Neuronal stem cell (in vitro differentiated cells): ENCODE results near the gene GINS2.
A peak's percentile ranks its signal among the peaks of the same experiment; 100 is the strongest.

Experiments
- DNase-seq: peaks from one replicate; pipeline ENCODE4 v3.0.0-alpha.2; 2013; ENCODE audit warnings: low spot score
- H2AFZ ChIP-seq: one replicate; pipeline ENCODE4 v1.6.1; 2013; ENCODE audit warnings: mild to moderate bottlenecking, low read length, inconsistent platforms
- H2AK5ac ChIP-seq: 2 replicates; pipeline ENCODE4 v1.6.1; 2013; ENCODE audit warnings: low read depth, mild to moderate bottlenecking, inconsistent platforms, low read length, moderate library complexity, mixed read lengths
- H2BK120ac ChIP-seq: 2 replicates; pipeline ENCODE4 v1.6.1; 2013; ENCODE audit warnings: low read depth, mild to moderate bottlenecking, inconsistent platforms, low read length, moderate library complexity, mixed read lengths
- H2BK12ac ChIP-seq: one replicate; pipeline ENCODE4 v1.6.1; 2013; ENCODE audit warnings: low read length, inconsistent platforms
- H2BK15ac ChIP-seq: 2 replicates; pipeline ENCODE4 v1.6.1; 2013; ENCODE audit warnings: mild to moderate bottlenecking, low read length, inconsistent platforms, mixed read lengths
- H2BK5ac ChIP-seq: one replicate; pipeline ENCODE4 v1.6.1; 2013; ENCODE audit warnings: inconsistent platforms, mild to moderate bottlenecking, low read length, moderate library complexity
- H3K14ac ChIP-seq: one replicate; pipeline ENCODE4 v1.6.1; 2013; ENCODE audit warnings: low read length, inconsistent platforms
- H3K18ac ChIP-seq: 2 replicates; pipeline ENCODE4 v1.6.1; 2013; ENCODE audit warnings: low read length, inconsistent platforms
- H3K23ac ChIP-seq: 2 replicates; pipeline ENCODE4 v1.6.1; 2013; ENCODE audit warnings: low read depth, mild to moderate bottlenecking, mixed read lengths, low read length, inconsistent platforms; ENCODE audit not compliant: poor library complexity
- H3K27ac ChIP-seq: replicated peaks from 3 replicates; pipeline ENCODE4 v1.5.1; 2013; ENCODE audit warnings: low read length, inconsistent platforms
- H3K27me3 ChIP-seq, 3 experiments: 2 replicates each; pipeline ENCODE4 v1.6.1; 2013; ENCODE audit warnings: low read length in 3 of 3, mild to moderate bottlenecking in 2 of 3, inconsistent platforms in 1 of 3, low read depth in 1 of 3, mixed read lengths in 1 of 3, moderate library complexity in 1 of 3; ENCODE audit not compliant: control insufficient read depth in 3 of 3, insufficient read depth in 3 of 3
- H3K36me3 ChIP-seq, 2 donors: replicated peaks in 1 of 2; 2 replicates each; pipeline ENCODE4 v1.6.1; 2013; ENCODE audit warnings: low read length in 2 of 2; ENCODE audit not compliant: control insufficient read depth in 2 of 2, insufficient read depth in 2 of 2
- H3K4ac ChIP-seq: 2 replicates; pipeline ENCODE4 v1.6.1; 2013; ENCODE audit warnings: inconsistent platforms, mild to moderate bottlenecking, low read length, moderate library complexity
- H3K4me1 ChIP-seq, 2 donors: 1 replicate in 1 of 2; 2 replicates in 1 of 2; pipeline ENCODE4 v1.6.1; 2013; ENCODE audit warnings: low read length in 2 of 2, low read depth in 1 of 2; ENCODE audit not compliant: control insufficient read depth in 2 of 2, insufficient read depth in 1 of 2
- H3K4me2 ChIP-seq: one replicate; pipeline ENCODE4 v1.6.1; 2013; ENCODE audit warnings: mild to moderate bottlenecking, low read length, inconsistent platforms; ENCODE audit not compliant: insufficient read depth, poor library complexity, severe bottlenecking
- H3K4me3 ChIP-seq, 2 donors: 2 replicates each; pipeline ENCODE4 v1.5.1; 2013; ENCODE audit warnings: low read length in 2 of 2, mild to moderate bottlenecking in 2 of 2, inconsistent platforms in 1 of 2, moderate library complexity in 1 of 2
- H3K79me1 ChIP-seq: one replicate; pipeline ENCODE4 v1.6.1; 2013; ENCODE audit warnings: low read depth, mild to moderate bottlenecking, inconsistent platforms, low read length, moderate library complexity
- H3K9ac ChIP-seq: one replicate; pipeline ENCODE4 v1.6.1; 2013; ENCODE audit warnings: mild to moderate bottlenecking, low read depth, low read length, inconsistent platforms; ENCODE audit not compliant: poor library complexity
- H3K9me3 ChIP-seq, 2 donors: replicated peaks in 1 of 2; 2 replicates each; pipeline versions ENCODE3 to v1.6.1; 2013; ENCODE audit warnings: low read length in 2 of 2, mild to moderate bottlenecking in 2 of 2, inconsistent platforms in 1 of 2, low read depth in 1 of 2, mixed read lengths in 1 of 2, moderate library complexity in 1 of 2; ENCODE audit not compliant: control insufficient read depth in 2 of 2, insufficient read depth in 1 of 2
- H4K8ac ChIP-seq: one replicate; pipeline ENCODE4 v1.6.1; 2013; ENCODE audit warnings: low read depth, mild to moderate bottlenecking, inconsistent platforms, low read length, moderate library complexity
- H4K91ac ChIP-seq: one replicate; pipeline ENCODE4 v1.6.1; 2013; ENCODE audit warnings: low read length, low read depth, mild to moderate bottlenecking, inconsistent platforms; ENCODE audit not compliant: poor library complexity
- WGBS, 2 donors: extraction: QIAGEN DNeasy Blood & Tissue Kit; methylation state at CpG; one replicate each; pipeline ENCODE4 v1.1.7; 2013; ENCODE audit warnings: missing lambda C conversion rate in 2 of 2, mixed read lengths in 1 of 2; ENCODE audit not compliant: insufficient read length in 2 of 2, insufficient replicate concordance in 1 of 2; ENCODE audit errors: extremely low coverage in 2 of 2; 5-methylcytosine and 5-hydroxymethylcytosine counted together

Gene GINS2

GRCh38 chr16:85724126-85724879, 35.5 kb upstream of the GINS2 start:
- H3K23ac ChIP-seq, result no peak overlapping the region
- DNase-seq, result no peak
- WGBS, 2 donors, result no CpG with 5 or more reads among the region's 20 CpGs
- no peak overlapping the region for H4K8ac ChIP-seq
- no peaks in the 10 kb centered on the region for H3K36me3 ChIP-seq
- no peak overlapping the region for H3K9ac ChIP-seq
- peak overlapping the region; percentile 16 for H2AK5ac ChIP-seq
- no peaks in the 10 kb centered on the region for H3K27me3 ChIP-seq
- H3K27ac ChIP-seq, result no peak overlapping the region
- H2BK15ac ChIP-seq, result no peak overlapping the region
- no peak overlapping the region for H2BK120ac ChIP-seq
- H2AFZ ChIP-seq, result no peak overlapping the region
- no peaks in the 10 kb centered on the region for H3K9me3 ChIP-seq
- no peaks in the 10 kb centered on the region for H3K79me1 ChIP-seq
- H4K91ac ChIP-seq, result no peak overlapping the region
- H3K4ac ChIP-seq, result no peak overlapping the region
- no peak overlapping the region for H3K18ac ChIP-seq
- no peak overlapping the region for H3K4me3 ChIP-seq
- no peak overlapping the region for H3K14ac ChIP-seq
- H2BK12ac ChIP-seq, result no peak overlapping the region
- H3K4me2 ChIP-seq, result no peak overlapping the region
- H3K4me1 ChIP-seq, result peaks cover 12 to 14% of the 10 kb centered on the region in 2 donors
- H2BK5ac ChIP-seq, result peak overlapping the region; percentile 10

DNA sequence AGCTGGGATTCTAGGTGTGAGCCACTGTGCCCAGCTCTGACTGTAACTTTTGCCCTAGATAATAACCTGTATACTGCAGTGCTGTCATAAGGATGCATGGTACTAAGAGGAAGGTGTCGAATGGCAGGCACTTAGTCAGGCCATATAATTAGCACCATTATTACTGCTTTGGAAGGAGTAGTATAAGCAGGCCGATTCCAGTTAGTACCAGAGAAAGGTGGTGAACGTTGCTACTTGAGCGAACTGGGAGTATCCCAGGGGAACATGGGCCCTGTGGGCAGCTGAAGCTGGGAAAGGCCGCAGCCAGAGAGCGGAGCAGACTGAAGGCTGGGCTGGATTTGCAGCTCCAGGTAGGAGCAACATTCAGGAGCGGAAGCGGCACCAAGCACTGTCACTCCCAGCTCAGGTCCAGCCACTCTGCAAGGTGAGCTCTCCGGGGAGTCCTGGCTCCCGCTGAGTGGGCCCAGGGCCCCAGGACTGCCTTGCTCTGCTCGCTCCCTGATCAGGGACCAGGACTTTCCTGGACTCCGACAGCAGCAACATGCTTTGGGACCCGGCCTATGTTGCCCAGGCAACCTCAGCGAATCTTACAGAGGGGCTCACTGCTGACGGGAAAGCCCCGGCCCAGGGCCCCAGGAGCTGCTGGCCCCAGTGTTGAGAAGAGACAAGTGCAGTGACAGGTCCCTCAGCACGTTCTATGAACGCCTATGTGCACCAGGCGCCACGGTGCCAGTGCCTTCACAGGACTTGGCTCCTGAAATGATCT, 33.6 kb upstream of the GINS2 start:
- H2BK5ac ChIP-seq, result no peak overlapping the region
- no peak for DNase-seq
- no peak overlapping the region for H3K4me2 ChIP-seq
- H3K79me1 ChIP-seq, result no peaks in the 10 kb centered on the region
- H4K8ac ChIP-seq, result no peak overlapping the region
- H3K4me1 ChIP-seq, result peaks cover 10 to 19% of the 10 kb centered on the region in 2 donors
- H3K4me3 ChIP-seq, result peak overlapping the region in 1 of 2 donors; percentile 13
- no CpG with 5 or more reads among the region's 20 CpGs for WGBS, 2 donors
- no peak overlapping the region for H3K23ac ChIP-seq
- no peak overlapping the region for H3K9ac ChIP-seq
- peak overlapping the region; percentile 58 for H2AFZ ChIP-seq
- H2BK120ac ChIP-seq, result no peak overlapping the region
- no peaks in the 10 kb centered on the region for H3K36me3 ChIP-seq
- H3K4ac ChIP-seq, result no peak overlapping the region
- H3K27me3 ChIP-seq, result no peaks in the 10 kb centered on the region
- peak overlapping the region; percentile 81 for H3K18ac ChIP-seq
- H2AK5ac ChIP-seq, result no peak overlapping the region
- no peak overlapping the region for H4K91ac ChIP-seq
- peak overlapping the region; percentile 6 for H2BK15ac ChIP-seq
- no peaks in the 10 kb centered on the region for H3K9me3 ChIP-seq
- H3K14ac ChIP-seq, result no peak overlapping the region
- H3K27ac ChIP-seq, result no peak overlapping the region
- H2BK12ac ChIP-seq, result no peak overlapping the region

- Histone ChIP-seq H3K4me3 (no peak overlapping the region), H4K91ac (no peak overlapping the region), H3K14ac (no peak overlapping the region), H3K27ac (no peak overlapping the region), H2BK15ac (no peak overlapping the region), H3K4ac (no peak overlapping the region), H3K9me3 (no peaks in the 10 kb centered on the region), H2AFZ (no peak overlapping the region), H3K79me1 (no peaks in the 10 kb centered on the region), H3K36me3 (no peaks in the 10 kb centered on the region), H3K27me3 (peaks cover 0 to 1% (median 0%) of the 10 kb centered on the region in 3 experiments), H3K4me2 (no peak overlapping the region), H3K4me1 (peaks cover 20 to 39% of the 10 kb centered on the region in 2 donors), H3K9ac (no peak overlapping the region), H2BK120ac (no peak overlapping the region), H3K23ac (no peak overlapping the region), H4K8ac (no peak overlapping the region), H2BK5ac (no peak overlapping the region), H2BK12ac (no peak overlapping the region), H3K18ac (no peak overlapping the region), H2AK5ac (no peak overlapping the region)
- DNase-seq, result no peak
- no CpG with 5 or more reads among the region's 4 CpGs for WGBS, 2 donors
Observed at GRCh38 chr16:85720302-85720637, 31.5 kb upstream of the GINS2 start.

DNA sequence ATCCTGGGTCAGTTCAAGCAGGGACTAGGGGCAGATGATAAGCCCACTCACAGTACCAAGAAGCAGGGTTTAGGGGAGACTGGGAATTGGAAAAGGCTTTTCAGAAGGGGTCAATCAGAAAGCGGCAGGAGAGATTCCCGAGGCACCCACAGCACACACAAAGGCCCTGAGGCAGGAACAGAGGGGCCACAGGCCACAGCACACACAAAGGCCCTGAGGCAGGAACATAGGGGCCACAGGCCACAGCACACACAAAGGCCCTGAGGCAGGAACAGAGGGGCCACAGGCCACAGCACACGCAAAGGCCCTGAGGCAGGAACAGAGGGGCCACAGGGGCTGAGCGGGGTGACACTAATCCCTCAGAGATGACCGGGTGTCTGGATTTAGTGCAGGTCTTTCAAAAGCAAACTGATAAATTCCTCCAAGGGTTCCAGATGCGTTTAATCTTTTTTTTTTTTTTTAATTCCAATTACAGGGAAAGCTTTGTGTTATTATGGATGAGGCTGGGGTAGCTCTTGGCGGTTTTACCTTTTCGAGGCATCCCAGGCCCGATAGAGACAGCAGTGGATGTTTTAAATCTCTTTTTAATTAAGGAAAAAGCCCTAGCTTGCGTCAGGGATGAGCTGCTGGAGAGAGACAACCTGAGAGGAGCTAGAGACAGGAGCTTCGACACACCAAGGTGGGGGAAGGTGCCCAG, 31.0 kb upstream of the GINS2 start:
- Histone ChIP-seq H2BK5ac (no peak overlapping the region), H4K91ac (no peak overlapping the region), H3K79me1 (no peaks in the 10 kb centered on the region), H3K9ac (no peak overlapping the region), H3K36me3 (no peaks in the 10 kb centered on the region), H2AK5ac (peak overlapping the region; percentile 78), H2BK12ac (no peak overlapping the region), H2BK15ac (peak overlapping the region; percentile 13), H2AFZ (no peak overlapping the region), H3K23ac (no peak overlapping the region), H3K14ac (no peak overlapping the region), H3K4me2 (no peak overlapping the region), H4K8ac (no peak overlapping the region), H3K9me3 (no peaks in the 10 kb centered on the region), H3K27me3 (peaks cover 0 to 3% (median 0%) of the 10 kb centered on the region in 3 experiments), H3K4ac (no peak overlapping the region), H3K18ac (no peak overlapping the region), H2BK120ac (no peak overlapping the region), H3K4me1 (peaks cover 23 to 42% of the 10 kb centered on the region in 2 donors), H3K27ac (no peak overlapping the region), H3K4me3 (no peak overlapping the region)
- DNase-seq, result no peak
- WGBS, 2 donors, result no CpG with 5 or more reads among the region's 11 CpGs
